Astrocyte (in vitro differentiated cells and primary cell): Measurements from ENCODE around the gene PKP1. TPM values are rescaled to one million over a fixed set of nuclear protein-coding genes. Genes with fewer than 3 reads are reported as not detected.

Source experiments
- DNase-seq: peaks from one replicate; pipeline ENCODE4 v3.0.0-alpha.2; 2010; ENCODE audit warnings: low read depth
- FAIRE-seq: peaks from 2 replicates; lab custom pipeline; 2011; peaks lifted over from hg19 to GRCh38; lab: Jason Lieb, UNC
- H2AFZ ChIP-seq: 2 replicates; pipeline ENCODE4 v1.6.0; 2012; ENCODE audit warnings: low read depth, low read length, inconsistent platforms
- H3K27ac ChIP-seq: 2 replicates; pipeline ENCODE4 v1.5.1; 2011; ENCODE audit warnings: low read depth, low read length, inconsistent platforms
- H3K27me3 ChIP-seq: 2 replicates; pipeline ENCODE4 v1.6.0; 2011; ENCODE audit warnings: low read length, inconsistent platforms; ENCODE audit not compliant: insufficient read depth
- H3K36me3 ChIP-seq: 2 replicates; pipeline ENCODE4 v1.5.1; 2011; ENCODE audit warnings: low read length, inconsistent platforms; ENCODE audit not compliant: insufficient read depth
- H3K4me1 ChIP-seq: 2 replicates; pipeline ENCODE4 v1.5.1; 2011; ENCODE audit warnings: low read length, inconsistent platforms; ENCODE audit not compliant: insufficient read depth
- H3K4me2 ChIP-seq: 2 replicates; pipeline ENCODE4 v1.6.0; 2012; ENCODE audit warnings: low read length, inconsistent platforms
- H3K4me3 ChIP-seq: 2 replicates; pipeline ENCODE4 v1.5.1; 2011; ENCODE audit warnings: low read depth, mild to moderate bottlenecking, low read length, inconsistent platforms; ENCODE audit not compliant: insufficient read depth
- H3K79me2 ChIP-seq: 2 replicates; pipeline ENCODE4 v1.6.0; 2012; ENCODE audit warnings: mild to moderate bottlenecking, low read length, inconsistent platforms; ENCODE audit not compliant: insufficient read depth
- H3K9ac ChIP-seq: 2 replicates; pipeline ENCODE4 v1.6.0; 2012; ENCODE audit warnings: mild to moderate bottlenecking, low read length, inconsistent platforms
- H3K9me3 ChIP-seq: 2 replicates; pipeline ENCODE4 v1.5.1; 2012; ENCODE audit warnings: low read depth, mild to moderate bottlenecking, low read length, inconsistent platforms; ENCODE audit not compliant: insufficient read depth
- H4K20me1 ChIP-seq: 2 replicates; pipeline ENCODE4 v1.6.0; 2012; ENCODE audit warnings: low read length, inconsistent platforms; ENCODE audit not compliant: insufficient read depth
- H3K27ac Mint-ChIP-seq: one replicate; pipeline ENCODE4 v1.8.0; 2021; ENCODE audit warnings: mild to moderate bottlenecking, mixed read lengths; ENCODE audit not compliant: unreplicated experiment
- H3K27me3 Mint-ChIP-seq: one replicate; pipeline ENCODE4 v1.8.0; 2021; ENCODE audit warnings: low read depth, mixed read lengths; ENCODE audit not compliant: unreplicated experiment
- H3K36me3 Mint-ChIP-seq: one replicate; pipeline ENCODE4 v1.8.0; 2021; ENCODE audit warnings: low read depth, mixed read lengths; ENCODE audit not compliant: unreplicated experiment
- H3K4me1 Mint-ChIP-seq: one replicate; pipeline ENCODE4 v1.8.0; 2021; ENCODE audit warnings: low read depth, mixed read lengths; ENCODE audit not compliant: unreplicated experiment
- H3K4me3 Mint-ChIP-seq: one replicate; pipeline ENCODE4 v1.8.0; 2021; ENCODE audit warnings: mild to moderate bottlenecking, moderate library complexity, mixed read lengths; ENCODE audit not compliant: unreplicated experiment
- H3K9me3 Mint-ChIP-seq: one replicate; pipeline ENCODE4 v1.8.0; 2021; ENCODE audit warnings: mild to moderate bottlenecking, mixed read lengths; ENCODE audit not compliant: unreplicated experiment
- EZH2 ChIP-seq: IDR thresholded peaks from 2 replicates; pipeline ENCODE4 v1.6.1; 2012; ENCODE audit warnings: mild to moderate bottlenecking, low read length, inconsistent platforms; ENCODE audit not compliant: insufficient read depth
- total RNA-seq: library from RNA; stranded (reverse); gene quantifications from 2 replicates; pipeline ENCODE4 v1.2.1, GENCODE V29; 2021
- TF ChIP-seq, protein P1 (sequence below): IDR thresholded peaks from 2 replicates; pipeline ENCODE4 v1.5.1; 2011; ENCODE audit warnings: low read depth, mild to moderate bottlenecking, inconsistent platforms, low read length, moderate library complexity; ENCODE audit not compliant: insufficient read depth

Gene PKP1
- total RNA-seq, 1 donor from 2014 or later, result 0.07 TPM

- no peak for DNase-seq
- peaks cover 20% of the 10 kb centered on the region for H3K27me3 Mint-ChIP-seq
- H3K27ac ChIP-seq, result no peak overlapping the region
- H3K4me2 ChIP-seq, result no peak overlapping the region
- H3K27ac Mint-ChIP-seq, result no peak overlapping the region
- TF ChIP-seq EZH2, result no peak
- TF ChIP-seq, protein P1, sequence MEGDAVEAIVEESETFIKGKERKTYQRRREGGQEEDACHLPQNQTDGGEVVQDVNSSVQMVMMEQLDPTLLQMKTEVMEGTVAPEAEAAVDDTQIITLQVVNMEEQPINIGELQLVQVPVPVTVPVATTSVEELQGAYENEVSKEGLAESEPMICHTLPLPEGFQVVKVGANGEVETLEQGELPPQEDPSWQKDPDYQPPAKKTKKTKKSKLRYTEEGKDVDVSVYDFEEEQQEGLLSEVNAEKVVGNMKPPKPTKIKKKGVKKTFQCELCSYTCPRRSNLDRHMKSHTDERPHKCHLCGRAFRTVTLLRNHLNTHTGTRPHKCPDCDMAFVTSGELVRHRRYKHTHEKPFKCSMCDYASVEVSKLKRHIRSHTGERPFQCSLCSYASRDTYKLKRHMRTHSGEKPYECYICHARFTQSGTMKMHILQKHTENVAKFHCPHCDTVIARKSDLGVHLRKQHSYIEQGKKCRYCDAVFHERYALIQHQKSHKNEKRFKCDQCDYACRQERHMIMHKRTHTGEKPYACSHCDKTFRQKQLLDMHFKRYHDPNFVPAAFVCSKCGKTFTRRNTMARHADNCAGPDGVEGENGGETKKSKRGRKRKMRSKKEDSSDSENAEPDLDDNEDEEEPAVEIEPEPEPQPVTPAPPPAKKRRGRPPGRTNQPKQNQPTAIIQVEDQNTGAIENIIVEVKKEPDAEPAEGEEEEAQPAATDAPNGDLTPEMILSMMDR, result no peak
- H3K36me3 ChIP-seq, result no peaks in the 10 kb centered on the region
- FAIRE-seq, result no peak
- H4K20me1 ChIP-seq, result no peaks in the 10 kb centered on the region
- no peaks in the 10 kb centered on the region for H3K36me3 Mint-ChIP-seq
- H3K4me3 Mint-ChIP-seq, result no peak overlapping the region
- peaks cover 16% of the 10 kb centered on the region for H3K4me1 Mint-ChIP-seq
- no peaks in the 10 kb centered on the region for H3K79me2 ChIP-seq
- peaks cover 3% of the 10 kb centered on the region for H3K9me3 Mint-ChIP-seq
- H3K27me3 ChIP-seq, result no peaks in the 10 kb centered on the region
- H3K4me1 ChIP-seq, result peaks cover 37% of the 10 kb centered on the region
- H3K4me3 ChIP-seq, result no peak overlapping the region
- no peaks in the 10 kb centered on the region for H3K9me3 ChIP-seq
- no peak overlapping the region for H3K9ac ChIP-seq
- no peak overlapping the region for H2AFZ ChIP-seq
Observed at GRCh38 chr1:201262963-201263608, 20.2 kb upstream of the PKP1 start.

DNA sequence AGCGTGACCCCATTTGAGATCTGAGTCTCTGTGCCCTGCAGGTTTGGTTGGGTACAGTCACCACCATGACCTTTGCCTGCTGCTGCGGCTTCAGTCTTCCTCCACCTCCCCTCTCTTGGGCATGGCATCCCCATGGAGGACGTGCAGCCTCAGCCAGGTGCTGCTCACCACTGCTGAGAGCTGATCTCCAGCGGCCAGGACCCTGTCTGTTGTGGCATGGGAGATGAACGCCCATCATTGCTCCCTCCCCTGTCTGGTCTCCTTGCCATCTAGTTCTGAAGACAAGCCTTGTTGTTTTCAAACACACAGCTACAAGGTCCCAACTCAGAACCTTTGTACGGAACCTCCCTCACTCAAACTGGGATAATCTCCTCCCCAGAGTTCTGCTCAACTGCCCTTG lies 19.2 kb upstream of the PKP1 start:
- H3K4me2 ChIP-seq, result no peak overlapping the region
- H3K9ac ChIP-seq, result no peak overlapping the region
- peaks cover 46% of the 10 kb centered on the region for H3K4me1 ChIP-seq
- DNase-seq (no peak), FAIRE-seq (no peak)
- TF ChIP-seq EZH2, result no peak
- TF ChIP-seq, protein P1, result no peak
- no peak overlapping the region for H3K27ac ChIP-seq
- Mint-ChIP-seq H3K27me3 (peaks cover 20% of the 10 kb centered on the region), H3K27ac (no peak overlapping the region), H3K4me1 (peaks cover 22% of the 10 kb centered on the region), H3K9me3 (peaks cover 3% of the 10 kb centered on the region), H3K4me3 (no peak overlapping the region), H3K36me3 (no peaks in the 10 kb centered on the region)
- no peaks in the 10 kb centered on the region for H3K79me2 ChIP-seq
- H4K20me1 ChIP-seq, result no peaks in the 10 kb centered on the region
- H3K27me3 ChIP-seq, result no peaks in the 10 kb centered on the region
- H2AFZ ChIP-seq, result no peak overlapping the region
- H3K4me3 ChIP-seq, result no peak overlapping the region
- H3K9me3 ChIP-seq, result no peaks in the 10 kb centered on the region
- no peaks in the 10 kb centered on the region for H3K36me3 ChIP-seq

GRCh38 chr1:201264554-201264953 lies 18.8 kb upstream of the PKP1 start:
- Histone ChIP-seq H3K9ac (no peak overlapping the region), H2AFZ (no peak overlapping the region), H3K79me2 (no peaks in the 10 kb centered on the region), H3K4me3 (no peak overlapping the region), H3K9me3 (no peaks in the 10 kb centered on the region), H4K20me1 (no peaks in the 10 kb centered on the region), H3K27me3 (no peaks in the 10 kb centered on the region), H3K4me1 (peaks cover 43% of the 10 kb centered on the region), H3K4me2 (no peak overlapping the region), H3K36me3 (no peaks in the 10 kb centered on the region), H3K27ac (no peak overlapping the region)
- H3K4me3 Mint-ChIP-seq, result no peak overlapping the region
- peaks cover 3% of the 10 kb centered on the region for H3K9me3 Mint-ChIP-seq
- TF ChIP-seq, protein P1, result no peak
- TF ChIP-seq EZH2, result no peak
- H3K4me1 Mint-ChIP-seq, result peaks cover 26% of the 10 kb centered on the region
- no peak for FAIRE-seq
- H3K27ac Mint-ChIP-seq, result no peak overlapping the region
- peaks cover 20% of the 10 kb centered on the region for H3K27me3 Mint-ChIP-seq
- no peaks in the 10 kb centered on the region for H3K36me3 Mint-ChIP-seq
- no peak for DNase-seq
